Trophoblast cell (in vitro differentiated cells and primary cell): ENCODE results near the gene SLC43A2.

Source experiments
- DNase-seq, 2 donors: peaks; one replicate each; pipeline ENCODE4 v3.0.0-alpha.2; 2016
- H2AFZ ChIP-seq: 2 replicates; pipeline ENCODE4 v1.6.1; 2013; ENCODE audit warnings: low read length, moderate library complexity, mild to moderate bottlenecking; ENCODE audit not compliant: insufficient read depth, poor library complexity
- H2AK5ac ChIP-seq: 2 replicates; pipeline ENCODE4 v1.6.1; 2013; ENCODE audit warnings: mild to moderate bottlenecking, low read length
- H2BK120ac ChIP-seq: 2 replicates; pipeline ENCODE4 v1.6.1; 2013; ENCODE audit warnings: low read length, mild to moderate bottlenecking, moderate library complexity; ENCODE audit not compliant: insufficient read depth, poor library complexity
- H2BK12ac ChIP-seq: 2 replicates; pipeline ENCODE4 v1.6.1; 2013; ENCODE audit warnings: mild to moderate bottlenecking, low read length, moderate library complexity
- H2BK5ac ChIP-seq: 2 replicates; pipeline ENCODE4 v1.6.1; 2013; ENCODE audit warnings: low read length, low read depth, moderate library complexity, mild to moderate bottlenecking; ENCODE audit not compliant: poor library complexity
- H3K14ac ChIP-seq: 2 replicates; pipeline ENCODE4 v1.6.1; 2013; ENCODE audit warnings: mild to moderate bottlenecking, low read length
- H3K18ac ChIP-seq: 2 replicates; pipeline ENCODE4 v1.6.1; 2013; ENCODE audit warnings: mild to moderate bottlenecking, low read length
- H3K23ac ChIP-seq: 2 replicates; pipeline ENCODE4 v1.6.1; 2013; ENCODE audit warnings: low read length
- H3K27ac ChIP-seq: 2 replicates; pipeline ENCODE4 v1.5.1; 2013; ENCODE audit warnings: low read depth, mild to moderate bottlenecking, inconsistent platforms, low read length, moderate library complexity
- H3K27me3 ChIP-seq: 2 replicates; pipeline ENCODE4 v1.6.1; 2013; ENCODE audit warnings: inconsistent platforms, mild to moderate bottlenecking, low read length, moderate library complexity; ENCODE audit not compliant: insufficient read depth
- H3K36me3 ChIP-seq, 2 experiments: 1 replicate in 1 of 2; 2 replicates in 1 of 2; pipeline ENCODE4 v1.6.1; 2013; ENCODE audit warnings: low read length in 2 of 2, mild to moderate bottlenecking in 2 of 2, moderate library complexity in 1 of 2; ENCODE audit not compliant: insufficient read depth in 2 of 2, control insufficient read depth in 1 of 2
- H3K4ac ChIP-seq: 2 replicates; pipeline ENCODE4 v1.6.1; 2013; ENCODE audit warnings: low read depth, mild to moderate bottlenecking, low read length, moderate library complexity
- H3K4me1 ChIP-seq, 2 experiments: 1 replicate in 1 of 2; 2 replicates in 1 of 2; pipeline ENCODE4 v1.6.1; 2013; ENCODE audit warnings: low read length in 2 of 2, mild to moderate bottlenecking in 2 of 2, moderate library complexity in 1 of 2; ENCODE audit not compliant: insufficient read depth in 2 of 2, control insufficient read depth in 1 of 2
- H3K4me2 ChIP-seq: 2 replicates; pipeline ENCODE4 v1.6.1; 2013; ENCODE audit warnings: inconsistent platforms, mild to moderate bottlenecking, low read length, moderate library complexity
- H3K4me3 ChIP-seq: 2 replicates; pipeline ENCODE4 v1.5.1; 2013; ENCODE audit warnings: mild to moderate bottlenecking, low read depth, low read length, inconsistent platforms
- H3K79me1 ChIP-seq: one replicate; pipeline ENCODE4 v1.6.1; 2013; ENCODE audit warnings: low read length
- H3K79me2 ChIP-seq: 2 replicates; pipeline ENCODE4 v1.6.1; 2013; ENCODE audit warnings: low read length, mild to moderate bottlenecking; ENCODE audit not compliant: control insufficient read depth, insufficient read depth, poor library complexity
- H3K9ac ChIP-seq: 2 replicates; pipeline ENCODE4 v1.6.1; 2013; ENCODE audit warnings: mild to moderate bottlenecking, low read length
- H3K9me3 ChIP-seq: 2 replicates; pipeline ENCODE4 v1.6.1; 2013; ENCODE audit warnings: low read depth, mild to moderate bottlenecking, control low read depth, inconsistent platforms, low read length; ENCODE audit not compliant: insufficient read depth
- H4K12ac ChIP-seq: 2 replicates; pipeline ENCODE4 v1.6.1; 2013; ENCODE audit warnings: low read depth, mild to moderate bottlenecking, low read length, moderate library complexity
- H4K8ac ChIP-seq: 2 replicates; pipeline ENCODE4 v1.6.1; 2013; ENCODE audit warnings: low read depth, mild to moderate bottlenecking, low read length, moderate library complexity
- H4K91ac ChIP-seq: one replicate; pipeline ENCODE4 v1.6.1; 2013; ENCODE audit warnings: low read depth, mild to moderate bottlenecking, low read length, moderate library complexity
- WGBS: extraction: QIAGEN DNeasy Blood & Tissue Kit; methylation state at CpG from one replicate; pipeline ENCODE4 v1.1.7; 2013; ENCODE audit warnings: missing lambda C conversion rate; ENCODE audit not compliant: insufficient read length, insufficient coverage; ENCODE audit errors: extremely low coverage; 5-methylcytosine and 5-hydroxymethylcytosine counted together

SLC43A2 gene

DNA sequence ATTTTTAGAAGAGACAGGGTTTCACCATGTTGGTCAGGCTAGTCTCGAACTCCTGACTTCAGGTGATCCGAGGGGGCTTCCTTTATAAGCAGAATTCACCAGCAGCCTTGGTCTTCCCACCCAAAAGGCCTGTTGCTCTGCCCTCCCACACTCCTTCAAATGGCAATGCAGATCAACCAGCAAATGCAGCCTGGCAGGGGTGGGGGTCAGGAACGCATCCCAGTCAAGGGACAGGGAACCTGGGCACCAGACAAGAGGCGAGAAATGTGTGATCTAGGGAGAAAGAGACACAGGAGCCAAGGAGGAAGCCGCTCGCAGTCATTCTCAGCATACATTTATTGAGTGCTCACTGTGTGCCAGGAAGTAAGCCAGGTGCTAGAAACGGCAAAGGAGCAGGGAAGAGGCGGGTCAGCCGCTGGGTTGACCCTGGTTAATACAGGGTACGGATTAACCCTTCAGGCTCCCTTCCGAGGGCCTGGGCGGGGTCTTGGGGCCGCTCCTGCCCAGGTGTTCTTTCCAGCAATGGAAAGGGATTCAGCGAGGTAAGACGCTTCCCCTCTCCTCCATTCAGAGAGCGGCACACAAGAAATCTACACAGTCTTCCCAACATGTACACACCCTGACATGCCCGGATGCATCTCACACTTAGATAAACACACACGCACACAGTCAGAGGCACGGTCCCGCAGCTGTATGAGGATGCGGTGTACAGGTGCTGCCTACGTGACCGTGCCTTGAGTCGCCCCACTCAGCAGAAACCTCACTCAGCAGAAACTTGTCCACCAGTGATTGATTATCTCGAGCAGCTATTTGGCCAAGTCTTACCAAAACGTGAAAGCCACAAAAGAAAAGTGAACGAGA is 59.5 kb downstream of the SLC43A2 start:
- no peak overlapping the region for H3K27ac ChIP-seq
- no peak for DNase-seq
- no CpG with 5 or more reads among the region's 27 CpGs for WGBS

GRCh38 chr17:1566505-1567199 is 62.0 kb downstream of the SLC43A2 start:
- H3K23ac ChIP-seq = no peak overlapping the region
- H4K8ac ChIP-seq = peak overlapping the region; percentile 74
- no peaks in the 10 kb centered on the region for H3K36me3 ChIP-seq
- H3K27me3 ChIP-seq = no peaks in the 10 kb centered on the region
- peaks cover 7% of the 10 kb centered on the region for H3K79me2 ChIP-seq
- no CpG with 5 or more reads among the region's 14 CpGs for WGBS
- H3K79me1 ChIP-seq = peaks cover 9% of the 10 kb centered on the region
- no peak overlapping the region for H3K18ac ChIP-seq
- H4K12ac ChIP-seq = no peak overlapping the region
- no peak overlapping the region for H3K9ac ChIP-seq
- H2BK5ac ChIP-seq = no peak overlapping the region
- H2AK5ac ChIP-seq = no peak overlapping the region
- H3K4me2 ChIP-seq = no peak overlapping the region
- peak overlapping the region; percentile 93 for H2AFZ ChIP-seq
- DNase-seq = no peak
- no peak overlapping the region for H3K4ac ChIP-seq
- H3K27ac ChIP-seq = no peak overlapping the region
- H3K9me3 ChIP-seq = no peaks in the 10 kb centered on the region
- H2BK120ac ChIP-seq = peak overlapping the region; percentile 5
- peak overlapping the region; percentile 60 for H4K91ac ChIP-seq
- H3K14ac ChIP-seq = no peak overlapping the region
- H3K4me3 ChIP-seq = no peak overlapping the region
- H2BK12ac ChIP-seq = no peak overlapping the region
- H3K4me1 ChIP-seq = peaks cover 0 to 6% of the 10 kb centered on the region in 2 experiments

More for the DNA sequence above, 59.5 kb downstream of the SLC43A2 start:
- Histone ChIP-seq H4K91ac (no peak overlapping the region), H3K27me3 (no peaks in the 10 kb centered on the region), H4K12ac (no peak overlapping the region), H3K4me2 (no peak overlapping the region), H2BK120ac (no peak overlapping the region), H3K4ac (no peak overlapping the region), H3K9ac (no peak overlapping the region), H3K18ac (no peak overlapping the region), H2AK5ac (no peak overlapping the region), H3K4me1 (peaks cover 0 to 5% of the 10 kb centered on the region in 2 experiments), H3K79me1 (no peaks in the 10 kb centered on the region), H3K14ac (no peak overlapping the region), H3K4me3 (no peak overlapping the region), H2BK12ac (no peak overlapping the region), H3K9me3 (no peaks in the 10 kb centered on the region), H2AFZ (no peak overlapping the region), H3K23ac (no peak overlapping the region), H4K8ac (no peak overlapping the region), H2BK5ac (no peak overlapping the region), H3K79me2 (no peaks in the 10 kb centered on the region), H3K36me3 (no peaks in the 10 kb centered on the region)

- H2BK5ac ChIP-seq = no peak overlapping the region
- no peaks in the 10 kb centered on the region for H3K36me3 ChIP-seq
- no peaks in the 10 kb centered on the region for H3K27me3 ChIP-seq
- H3K4ac ChIP-seq = no peak overlapping the region
- DNase-seq = no peak
- no peak overlapping the region for H2AK5ac ChIP-seq
- H3K9me3 ChIP-seq = no peaks in the 10 kb centered on the region
- H4K91ac ChIP-seq = no peak overlapping the region
- peaks cover 15% of the 10 kb centered on the region for H3K79me2 ChIP-seq
- H2AFZ ChIP-seq = no peak overlapping the region
- H3K79me1 ChIP-seq = peaks cover 9% of the 10 kb centered on the region
- WGBS = no CpG with 5 or more reads among the region's 6 CpGs
- H3K18ac ChIP-seq = no peak overlapping the region
- no peak overlapping the region for H4K8ac ChIP-seq
- H3K4me2 ChIP-seq = no peak overlapping the region
- no peak overlapping the region for H3K4me3 ChIP-seq
- no peak overlapping the region for H3K23ac ChIP-seq
- no peak overlapping the region for H3K14ac ChIP-seq
- no peak overlapping the region for H2BK12ac ChIP-seq
- no peak overlapping the region for H4K12ac ChIP-seq
- H2BK120ac ChIP-seq = no peak overlapping the region
- no peak overlapping the region for H3K9ac ChIP-seq
- no peak overlapping the region for H3K27ac ChIP-seq
- H3K4me1 ChIP-seq = peaks cover 6 to 13% of the 10 kb centered on the region in 2 experiments
Measured at GRCh38 chr17:1565877-1566276, 62.8 kb downstream of the SLC43A2 start.

GRCh38 chr17:1563786-1564613 is 64.6 kb downstream of the SLC43A2 start:
- H4K12ac ChIP-seq = peak overlapping the region; percentile 10
- peaks cover 9% of the 10 kb centered on the region for H3K79me1 ChIP-seq
- no CpG with 5 or more reads among the region's 19 CpGs for WGBS
- H3K27ac ChIP-seq = no peak overlapping the region
- no peak overlapping the region for H3K9ac ChIP-seq
- no peak overlapping the region for H2BK5ac ChIP-seq
- H2AK5ac ChIP-seq = no peak overlapping the region
- H4K8ac ChIP-seq = no peak overlapping the region
- no peaks in the 10 kb centered on the region for H3K36me3 ChIP-seq
- H3K23ac ChIP-seq = no peak overlapping the region
- peaks cover 15 to 26% of the 10 kb centered on the region in 2 experiments for H3K4me1 ChIP-seq
- H3K18ac ChIP-seq = no peak overlapping the region
- H3K4me2 ChIP-seq = no peak overlapping the region
- no peak overlapping the region for H3K4ac ChIP-seq
- no peaks in the 10 kb centered on the region for H3K27me3 ChIP-seq
- no peak overlapping the region for H4K91ac ChIP-seq
- no peak overlapping the region for H2BK12ac ChIP-seq
- H3K79me2 ChIP-seq = peaks cover 21% of the 10 kb centered on the region
- no peak overlapping the region for H3K4me3 ChIP-seq
- H3K14ac ChIP-seq = no peak overlapping the region
- DNase-seq = peak; percentile 67 to 80
- H3K9me3 ChIP-seq = no peaks in the 10 kb centered on the region
- no peak overlapping the region for H2BK120ac ChIP-seq
- no peak overlapping the region for H2AFZ ChIP-seq
